ENCODE data around the gene TRPT1. TPM values are rescaled to one million over a fixed set of nuclear protein-coding genes. Genes with fewer than 3 reads are reported as not detected.
A peak's percentile ranks its signal among the peaks of the same experiment; 100 is the strongest.

TRPT1 gene
- total RNA-seq, 6 donors from 2014 or later: 27.2 to 69.1 (median 35.2) TPM

GRCh38 chr11:64210301-64211020 lies 15.5 kb downstream of the TRPT1 start:
- WGBS, 2 donors: 91 to 94% methylated on average over 19 to 24 of the region's 24 CpGs
- Histone ChIP-seq H3K4me3 (no peak overlapping the region), H3K4me1 (peaks cover 14 to 31% (median 24%) of the 10 kb centered on the region in 4 donors), H3K9me3 (no peaks in the 10 kb centered on the region), H3K36me3 (peaks cover 0 to 29% (median 18%) of the 10 kb centered on the region in 4 donors), H3K27me3 (no peaks in the 10 kb centered on the region), H3K27ac (no peak overlapping the region)
- no peak for TF ChIP-seq CTCF (IDR thresholded peaks at IDR 0.05)
- TF ChIP-seq POLR2A (IDR thresholded peaks at IDR 0.05): no peak
- no peak for TF ChIP-seq POLR2AphosphoS5 (IDR thresholded peaks at IDR 0.05)
- TF ChIP-seq EP300 (IDR thresholded peaks at IDR 0.05): no peak
- ATAC-seq (ENCODE audit: low FRiP score in 2 of 2) (no peak), DNase-seq (peak in 1 of 2 donors; percentile 71)

GRCh38 chr11:64209563-64209843 lies 16.5 kb downstream of the TRPT1 start:
- WGBS, 2 donors: 88 to 91% methylated on average over 7 to 8 of the region's 8 CpGs
- Histone ChIP-seq H3K9me3 (no peaks in the 10 kb centered on the region), H3K27me3 (no peaks in the 10 kb centered on the region), H3K4me1 (peaks cover 20 to 41% (median 32%) of the 10 kb centered on the region in 4 donors), H3K4me3 (no peak overlapping the region), H3K36me3 (peaks cover 0 to 27% (median 18%) of the 10 kb centered on the region in 4 donors), H3K27ac (peak overlapping the region in 1 of 4 donors; percentile 86)
- DNase-seq (no peak), ATAC-seq (ENCODE audit: low FRiP score in 2 of 2) (no peak)
- no peak for TF ChIP-seq POLR2AphosphoS5 (IDR thresholded peaks at IDR 0.05)
- no peak for TF ChIP-seq POLR2A (IDR thresholded peaks at IDR 0.05)
- no peak for TF ChIP-seq CTCF (IDR thresholded peaks at IDR 0.05)
- no peak for TF ChIP-seq EP300 (IDR thresholded peaks at IDR 0.05)

GRCh38 chr11:64208796-64209562 lies 17.0 kb downstream of the TRPT1 start:
- Histone ChIP-seq H3K27me3 (no peaks in the 10 kb centered on the region), H3K36me3 (peaks cover 0 to 31% (median 22%) of the 10 kb centered on the region in 4 donors), H3K27ac (peak overlapping the region; percentile 86 to 94 (median 90)), H3K4me1 (peaks cover 24 to 46% (median 36%) of the 10 kb centered on the region in 4 donors), H3K9me3 (no peaks in the 10 kb centered on the region), H3K4me3 (peak overlapping the region in 1 of 4 donors; percentile 62)
- TF ChIP-seq CTCF (IDR thresholded peaks at IDR 0.05): no peak
- no peak for TF ChIP-seq POLR2AphosphoS5 (IDR thresholded peaks at IDR 0.05)
- TF ChIP-seq EP300 (IDR thresholded peaks at IDR 0.05): no peak
- no peak for TF ChIP-seq POLR2A (IDR thresholded peaks at IDR 0.05)
- DNase-seq (peak in 1 of 2 donors; percentile 59), ATAC-seq (ENCODE audit: low FRiP score in 2 of 2) (no peak)
- 84 to 86% methylated on average over 16 to 18 of the region's 18 CpGs for WGBS, 2 donors

- TF ChIP-seq POLR2AphosphoS5 (IDR thresholded peaks at IDR 0.05) (no peak), CTCF (IDR thresholded peaks at IDR 0.05) (no peak), EP300 (IDR thresholded peaks at IDR 0.05) (no peak), POLR2A (IDR thresholded peaks at IDR 0.05) (no peak)
- peak overlapping the region in 3 of 4 donors; percentile 47 to 62 (median 54) for H3K4me3 ChIP-seq
- DNase-seq: peak in 1 of 2 donors; percentile 82
- peak overlapping the region; percentile 86 to 94 (median 90) for H3K27ac ChIP-seq
- no peaks in the 10 kb centered on the region for H3K27me3 ChIP-seq
- no peak for ATAC-seq (ENCODE audit: low FRiP score in 2 of 2)
- H3K4me1 ChIP-seq: peaks cover 24 to 47% (median 36%) of the 10 kb centered on the region in 4 donors
- H3K9me3 ChIP-seq: no peaks in the 10 kb centered on the region
- H3K36me3 ChIP-seq: peaks cover 4 to 38% (median 29%) of the 10 kb centered on the region in 4 donors
- 74 to 80% methylated on average over 4 to 23 of the region's 23 CpGs for WGBS, 2 donors
These were observed 17.7 kb downstream of the TRPT1 start for GRCh38 chr11:64208086-64208795.
